Thyroid gland (tissue), 4 donors: ENCODE measurements around the gene BMP5.

ENCODE experiments used
- CTCF ChIP-seq, 6 experiments: fragments of 200-600 bp in 3 of 6; fragments of 450-650 bp in 3 of 6; sonication (generic) in 3 of 6; IDR thresholded peaks; one replicate each; pipeline ENCODE4 v1.5.1; 2016 to 2019; ENCODE audit warnings: antibody characterized with exemption in 6 of 6, mild to moderate bottlenecking in 2 of 6, inconsistent platforms in 1 of 6, moderate library complexity in 1 of 6
- POLR2A ChIP-seq, 2 donors: fragments of 450-650 bp; IDR thresholded peaks; one replicate each; pipeline ENCODE4 v1.6.1; 2017; ENCODE audit warnings: antibody characterized with exemption in 2 of 2, mild to moderate bottlenecking in 2 of 2, moderate library complexity in 1 of 2

- no peak for TF ChIP-seq CTCF (IDR thresholded peaks at IDR 0.05)
- TF ChIP-seq POLR2A (IDR thresholded peaks at IDR 0.05), result no peak
Observed at GRCh38 chr6:55811074-55811473, 64.3 kb downstream of the BMP5 start.
